Activated CD4-positive, CD25-positive, alpha-beta regulatory T cell treated with anti-CD3 and anti-CD28 coated beads, Interleukin-2, amount 50 U/mL, for 24 hours (primary cell): Measurements from ENCODE around the gene S100A6.
"Not testable (repeated sequence)": the region's sequence is repeated elsewhere in the genome, so short reads cannot be mapped to it uniquely, and the experiment has no call there.

Experiments
- ATAC-seq, 2 donors: fragments of 150-1000 bp; cut with Tn5 transposase; one replicate each; pipeline ENCODE4 v1.10.0; 2021; ENCODE audit warnings: mild to moderate bottlenecking in 1 of 2, moderate library complexity in 1 of 2

Gene S100A6

GRCh38 chr1:153535242-153536011 is at the start of gene S100A6:
Gene S100A6, minus strand, starts transcription at chr1:153535991. Its CDS starts 652 bp downstream, at chr1:153535339.
- peak; percentile 44 to 49 for ATAC-seq

- ATAC-seq = no peak
Observed at GRCh38 chr1:153585006-153585405, 49.2 kb upstream of the S100A6 start.

GRCh38 chr1:153583976-153584375 is 48.2 kb upstream of the S100A6 start:
- ATAC-seq = no peak

DNA sequence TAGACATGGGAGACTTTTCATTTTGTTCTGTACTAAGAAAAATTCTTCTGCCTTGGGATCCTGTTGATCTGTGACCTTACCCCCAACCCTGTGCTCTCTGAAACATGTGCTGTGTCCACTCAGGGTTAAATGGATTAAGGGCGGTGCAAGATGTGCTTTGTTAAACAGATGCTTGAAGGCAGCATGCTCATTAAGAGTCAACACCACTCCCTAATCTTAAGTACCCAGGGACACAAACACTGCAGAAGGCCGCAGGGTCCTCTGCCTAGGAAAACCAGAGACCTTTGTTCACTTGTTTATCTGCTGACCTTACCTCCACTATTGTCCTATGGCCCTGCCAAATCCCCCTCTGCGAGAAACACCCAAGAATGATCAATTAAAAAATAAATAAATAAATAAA is 47.7 kb upstream of the S100A6 start:
- ATAC-seq = not testable (repeated sequence)

- not testable (repeated sequence) for ATAC-seq
Observed at GRCh38 chr1:153582836-153583235, 47.0 kb upstream of the S100A6 start.

DNA sequence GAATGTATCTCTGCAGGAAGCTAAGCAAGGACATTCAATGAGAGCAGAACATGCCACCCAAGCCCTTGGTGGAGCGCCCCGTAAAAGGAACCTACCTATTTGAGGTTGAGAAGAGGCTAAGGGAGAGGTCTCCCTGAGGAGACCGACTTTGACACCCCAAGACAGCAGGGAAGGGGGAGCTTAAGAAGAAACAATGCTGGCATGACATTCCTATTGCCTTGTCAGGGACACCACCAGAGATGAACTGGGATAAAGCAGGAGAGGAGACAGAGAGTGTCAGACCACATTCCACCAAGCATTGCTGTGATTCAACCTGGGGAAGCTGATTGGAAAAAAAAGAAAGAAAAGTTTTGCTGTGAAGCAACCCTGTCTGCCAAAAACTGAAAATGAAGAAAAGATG is 43.1 kb upstream of the S100A6 start:
- ATAC-seq = no peak

GRCh38 chr1:153578490-153578889 is 42.7 kb upstream of the S100A6 start:
- ATAC-seq = no peak

GRCh38 chr1:153577624-153578051 is 41.8 kb upstream of the S100A6 start:
- no peak for ATAC-seq

DNA sequence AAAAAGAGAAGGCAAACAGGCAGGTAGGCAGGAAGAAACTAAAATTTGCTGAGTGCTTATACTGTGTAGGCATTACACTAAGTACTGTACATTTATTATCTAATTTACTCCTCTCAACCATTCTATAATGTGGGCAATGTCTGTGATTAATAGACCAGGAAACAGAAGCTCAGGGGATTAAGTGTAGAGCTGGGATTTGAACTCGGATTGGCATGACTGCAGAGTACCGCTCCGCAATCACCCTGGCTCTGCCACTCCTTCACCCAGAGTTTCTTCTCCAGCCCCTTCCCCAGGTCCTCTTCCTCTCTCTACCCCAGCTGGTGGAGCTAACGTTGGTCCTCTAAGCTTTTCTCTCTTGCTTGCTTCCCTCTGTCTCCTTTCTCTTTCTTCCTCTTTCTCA is 41.3 kb upstream of the S100A6 start:
- ATAC-seq = no peak

GRCh38 chr1:153575497-153575896 is 39.7 kb upstream of the S100A6 start:
- not testable (repeated sequence) for ATAC-seq

- ATAC-seq = not testable (repeated sequence)
Observed at GRCh38 chr1:153575081-153575491, 39.3 kb upstream of the S100A6 start.

DNA sequence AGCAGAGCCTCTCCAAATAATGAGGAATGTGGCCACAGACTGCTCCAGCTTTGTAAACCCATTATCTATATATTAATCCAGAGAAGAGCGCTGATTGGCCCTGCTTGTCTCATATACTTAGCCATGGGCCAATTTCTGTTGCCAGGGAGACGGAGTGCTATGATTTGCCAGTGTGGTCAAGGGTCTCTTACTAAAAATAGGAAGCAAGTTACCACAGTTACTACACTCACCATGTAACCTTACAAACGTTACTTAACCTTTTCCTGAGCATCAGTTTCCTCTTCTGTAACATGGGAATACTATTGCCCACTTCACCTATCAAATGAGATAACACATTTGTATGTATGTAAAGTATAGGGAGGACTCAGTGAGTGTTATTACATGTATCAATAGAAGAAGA is 37.6 kb upstream of the S100A6 start:
- no peak for ATAC-seq

DNA sequence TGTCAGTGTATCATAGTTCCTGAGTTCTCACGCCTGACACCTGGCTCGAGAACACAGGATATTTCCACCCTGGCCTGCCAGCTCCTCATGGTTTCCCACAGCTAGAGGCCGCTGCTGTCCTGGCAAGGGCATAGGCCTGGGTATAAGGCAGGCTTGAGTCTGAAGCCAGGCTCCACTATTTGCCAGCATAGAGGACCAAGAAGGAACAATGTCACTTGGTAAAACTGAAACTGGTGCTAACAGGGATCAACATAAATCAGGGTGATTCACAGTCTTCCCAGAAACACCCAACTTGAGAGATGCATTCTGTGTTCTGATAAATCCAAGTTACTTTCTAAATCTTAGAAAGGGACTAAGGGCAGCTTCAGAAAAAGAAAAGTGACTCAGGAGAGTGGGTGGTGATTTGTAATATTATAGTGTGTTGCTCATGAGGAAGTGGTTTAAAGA is 36.8 kb upstream of the S100A6 start:
- ATAC-seq = peak; percentile 88 to 89

GRCh38 chr1:153571706-153572105 is 35.9 kb upstream of the S100A6 start:
- ATAC-seq = no peak

GRCh38 chr1:153570874-153571273 is 35.1 kb upstream of the S100A6 start:
- no peak for ATAC-seq

GRCh38 chr1:153569465-153569864 is 33.7 kb upstream of the S100A6 start:
- ATAC-seq = no peak

GRCh38 chr1:153568367-153569099 is 32.7 kb upstream of the S100A6 start:
- peak in 1 of 2 donors; percentile 6 for ATAC-seq

GRCh38 chr1:153567621-153568366 is 32.0 kb upstream of the S100A6 start:
- peak in 1 of 2 donors; percentile 36 for ATAC-seq

DNA sequence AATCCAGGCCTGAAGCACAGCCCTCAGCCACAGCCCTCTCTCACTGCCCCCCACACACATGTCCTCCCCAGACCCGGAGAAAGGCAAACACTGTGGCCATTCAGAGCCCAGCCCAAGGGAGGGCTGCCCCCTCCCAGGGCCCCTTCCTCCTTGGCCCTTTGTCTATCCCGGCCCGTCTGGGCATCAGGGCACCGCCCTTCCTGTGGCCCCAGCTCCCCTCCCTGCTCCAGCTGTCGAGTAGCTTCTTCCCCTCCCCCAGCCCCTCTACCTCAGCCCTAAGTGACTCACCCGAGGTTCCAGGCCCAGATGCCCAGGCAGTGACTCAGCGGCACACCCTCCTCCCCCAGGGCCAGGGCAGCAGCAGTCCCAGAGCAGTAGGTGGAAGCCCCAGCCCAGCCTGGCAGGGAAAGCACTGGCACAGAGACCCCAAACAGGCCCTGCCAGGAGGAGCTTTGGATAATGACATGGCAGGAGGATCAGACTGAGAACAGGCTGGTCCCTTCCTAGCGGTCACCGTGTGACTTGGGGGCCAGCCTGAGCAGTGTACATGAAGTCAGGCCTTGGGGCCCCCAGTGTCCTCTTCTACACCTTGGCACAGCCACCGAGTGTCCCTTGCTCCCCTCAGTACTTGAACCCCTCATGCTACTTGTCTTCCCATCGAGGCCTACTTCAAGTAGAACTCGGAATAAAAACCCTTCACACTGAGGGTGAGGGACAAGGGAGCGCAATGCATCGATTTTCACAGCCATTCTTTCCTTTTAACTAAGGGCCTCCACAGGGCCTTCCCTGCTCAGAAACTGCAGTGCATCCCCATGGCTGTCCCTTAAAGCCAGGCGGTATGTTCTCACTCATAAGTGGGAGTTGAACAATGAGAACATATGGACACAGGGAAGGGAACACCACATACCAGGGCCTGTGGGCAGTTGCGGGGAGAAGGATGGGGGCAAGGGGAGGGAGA is 30.9 kb upstream of the S100A6 start:
- peak; percentile 85 to 86 for ATAC-seq

GRCh38 chr1:153565529-153566374 is 30.0 kb upstream of the S100A6 start, which contains the start of gene S100A2:
Gene S100A2, minus strand, starts transcription at chr1:153565844. Its CDS starts 1,967 bp downstream, at chr1:153563877.
- peak; percentile 84 for ATAC-seq

GRCh38 chr1:153563991-153564390 is 28.2 kb upstream of the S100A6 start:
- no peak for ATAC-seq
